Mesothelial cell of epicardium (in vitro differentiated cells): ENCODE measurements around the gene CUL9. TPM values are rescaled to one million over a fixed set of nuclear protein-coding genes. Genes with fewer than 3 reads are reported as not detected.
A peak's percentile ranks its signal among the peaks of the same experiment; 100 is the strongest.

Source experiments
- DNase-seq, 2 experiments: peaks; one replicate each; pipeline ENCODE4 v3.0.0; 2021; ENCODE audit warnings: low spot score in 2 of 2; ENCODE audit not compliant: unreplicated experiment in 2 of 2
- H3K27ac Mint-ChIP-seq: 2 replicates; pipeline ENCODE4 v1.8.0; 2021; ENCODE audit warnings: mixed read lengths
- H3K27me3 Mint-ChIP-seq: 2 replicates; pipeline ENCODE4 v1.8.0; 2021; ENCODE audit warnings: low read depth, mixed read lengths
- H3K36me3 Mint-ChIP-seq: 2 replicates; pipeline ENCODE4 v1.8.0; 2021; ENCODE audit warnings: mixed read lengths
- H3K4me1 Mint-ChIP-seq: 2 replicates; pipeline ENCODE4 v1.8.0; 2021; ENCODE audit warnings: mixed read lengths
- H3K4me3 Mint-ChIP-seq: 2 replicates; pipeline ENCODE4 v1.8.0; 2021; ENCODE audit warnings: mild to moderate bottlenecking, moderate library complexity, mixed read lengths
- H3K9me3 Mint-ChIP-seq: 2 replicates; pipeline ENCODE4 v1.8.0; 2021; ENCODE audit warnings: mixed read lengths
- CTCF ChIP-seq: fragments of 200-600 bp; sonication (generic); IDR thresholded peaks from one replicate; pipeline ENCODE4 v1.5.0; 2021; ENCODE audit warnings: antibody characterized with exemption; ENCODE audit not compliant: unreplicated experiment
- total RNA-seq: library from RNA; stranded (reverse); gene quantifications from 3 replicates; pipeline ENCODE4 v1.2.1, GENCODE V29; 2021

The CUL9 gene
- total RNA-seq, 1 donor from 2014 or later, result 72.1 TPM

- H3K36me3 Mint-ChIP-seq, result peaks cover 19% of the 10 kb centered on the region
- no peak overlapping the region for H3K4me3 Mint-ChIP-seq
- H3K27me3 Mint-ChIP-seq, result no peaks in the 10 kb centered on the region
- no peak overlapping the region for H3K27ac Mint-ChIP-seq
- no peak for TF ChIP-seq CTCF
- no peaks in the 10 kb centered on the region for H3K4me1 Mint-ChIP-seq
- no peaks in the 10 kb centered on the region for H3K9me3 Mint-ChIP-seq
- DNase-seq, result no peak
Observed at GRCh38 chr6:43223175-43223574, 41.2 kb downstream of the CUL9 start.

DNA sequence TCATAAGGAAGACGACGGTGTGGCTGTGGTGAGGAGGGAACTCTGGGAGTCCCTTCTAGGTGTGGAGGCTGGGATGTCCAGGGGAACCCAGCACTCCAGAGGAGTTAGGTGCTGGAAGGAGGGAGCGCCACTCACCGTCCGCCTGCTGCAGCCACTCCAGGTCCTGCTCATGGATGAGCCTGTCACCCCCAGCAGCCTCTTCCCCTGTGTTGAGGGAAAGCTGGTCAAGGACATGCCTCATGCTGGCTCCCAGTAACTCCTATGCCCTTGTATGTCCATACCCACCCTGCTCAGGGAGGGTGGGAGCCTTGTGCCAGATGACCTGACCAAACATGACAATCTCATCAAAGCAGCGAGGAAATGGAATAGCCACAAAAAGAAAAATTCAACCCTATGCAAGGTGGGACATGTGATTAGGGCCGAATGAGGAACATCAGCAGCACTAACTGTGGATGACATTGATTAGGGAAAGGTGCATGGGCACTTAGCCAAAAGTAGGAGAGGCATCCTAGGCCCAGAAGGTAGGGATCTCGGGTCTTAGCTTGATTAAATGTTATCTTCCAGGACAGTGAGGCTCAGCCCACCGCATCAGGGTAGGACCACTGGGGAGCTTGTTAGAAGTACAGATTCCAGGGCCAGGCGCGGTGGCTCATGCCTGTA, 44.3 kb downstream of the CUL9 start:
- no peak for DNase-seq
- Mint-ChIP-seq H3K4me1 (peaks cover 7% of the 10 kb centered on the region), H3K27ac (no peak overlapping the region), H3K4me3 (no peak overlapping the region), H3K27me3 (peaks cover 4% of the 10 kb centered on the region), H3K9me3 (no peaks in the 10 kb centered on the region), H3K36me3 (peaks cover 15% of the 10 kb centered on the region)
- no peak for TF ChIP-seq CTCF

GRCh38 chr6:43228951-43229802, 47.2 kb downstream of the CUL9 start, which contains the start of gene DNPH1:
DNPH1 (minus strand) TSS chr6:43229481; CDS start chr6:43229456, 25 bp downstream.
- Mint-ChIP-seq H3K36me3 (peaks cover 13% of the 10 kb centered on the region), H3K9me3 (no peaks in the 10 kb centered on the region), H3K27ac (peak within 1 kb of the TSS; percentile 59), H3K27me3 (peaks cover 16% of the 10 kb centered on the region), H3K4me1 (peaks cover 7% of the 10 kb centered on the region), H3K4me3 (peak within 1 kb of the TSS; percentile 76)
- peak; percentile 69 to 87 for DNase-seq
- peak; percentile 89 for TF ChIP-seq CTCF

DNA sequence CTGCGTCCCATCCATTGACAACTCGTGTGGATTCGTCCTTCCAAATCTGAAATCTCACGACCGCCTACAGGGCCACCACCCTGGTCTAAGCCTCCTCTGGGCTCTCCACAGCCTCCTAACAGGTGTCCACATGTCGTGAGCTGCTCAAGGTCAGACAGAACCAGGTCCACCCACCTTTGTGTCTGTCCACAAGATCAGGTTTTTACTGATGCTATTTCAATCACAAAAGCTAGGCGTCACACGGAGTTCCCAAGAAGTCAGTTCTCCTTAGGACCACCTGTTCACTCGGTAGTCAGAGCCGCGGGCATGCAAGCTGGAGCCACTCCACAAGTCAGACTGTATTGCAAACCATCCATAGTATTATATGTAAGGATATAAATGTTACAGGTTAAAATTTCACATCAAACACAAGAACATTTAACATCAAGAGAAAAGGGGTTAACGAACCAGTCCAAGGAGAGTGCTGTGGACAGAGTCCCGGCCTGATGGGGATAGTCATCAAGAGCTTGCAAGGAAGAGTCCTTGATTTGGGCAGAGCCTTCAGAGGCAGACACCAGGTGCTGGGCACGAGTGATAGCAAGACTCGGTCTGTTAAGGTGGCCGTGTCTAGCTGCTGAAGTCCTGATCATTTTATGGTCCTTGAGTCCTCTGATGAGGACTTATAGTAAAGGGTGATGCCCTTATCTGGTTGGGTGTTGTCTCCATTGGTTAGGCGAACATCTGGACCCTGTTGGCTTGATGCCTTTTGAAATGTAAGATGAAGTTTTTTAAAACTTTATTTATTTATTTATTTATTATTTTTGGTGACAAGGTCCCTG, 48.0 kb downstream of the CUL9 start:
- Mint-ChIP-seq H3K27me3 (peaks cover 17% of the 10 kb centered on the region), H3K9me3 (no peaks in the 10 kb centered on the region), H3K36me3 (peaks cover 10% of the 10 kb centered on the region), H3K4me1 (peaks cover 7% of the 10 kb centered on the region), H3K27ac (peak overlapping the region; percentile 59), H3K4me3 (peak overlapping the region; percentile 72)
- no peak for TF ChIP-seq CTCF
- DNase-seq, result no peak

DNA sequence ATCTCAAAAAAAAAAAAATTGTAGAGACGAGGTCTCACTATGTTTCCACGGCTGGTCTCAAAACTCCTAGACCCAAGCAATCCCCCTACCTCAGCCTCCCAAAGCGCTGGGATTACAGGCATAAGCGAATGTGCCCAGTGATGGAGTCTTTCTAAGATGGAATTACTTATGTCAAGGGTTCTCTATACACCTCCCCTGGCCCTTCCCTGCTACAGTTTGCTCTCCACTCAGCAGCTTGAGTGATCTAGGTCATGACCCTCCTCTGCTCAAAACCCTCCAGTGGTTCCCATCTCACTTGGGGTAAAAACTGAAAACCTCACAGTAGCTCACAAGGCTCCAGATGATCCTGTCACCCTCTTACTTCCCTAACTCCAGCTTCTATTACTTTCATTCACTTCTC, 49.1 kb downstream of the CUL9 start:
- H3K4me3 Mint-ChIP-seq, result no peak overlapping the region
- TF ChIP-seq CTCF, result no peak
- H3K27me3 Mint-ChIP-seq, result peaks cover 20% of the 10 kb centered on the region
- H3K27ac Mint-ChIP-seq, result no peak overlapping the region
- H3K36me3 Mint-ChIP-seq, result peaks cover 5% of the 10 kb centered on the region
- H3K4me1 Mint-ChIP-seq, result peaks cover 7% of the 10 kb centered on the region
- DNase-seq, result no peak
- no peaks in the 10 kb centered on the region for H3K9me3 Mint-ChIP-seq
